SU-DHL-6 (cell line): ENCODE measurements around the gene ACAD11.

Experiments used
- EZH2phosphoT487 ChIP-seq: fragments of 200-600 bp; sonication (generic), shearing (Covaris generic); conservative IDR thresholded peaks from 2 replicates; pipeline ENCODE4 v1.6.1; 2018; ENCODE audit warnings: mild to moderate bottlenecking, antibody characterized with exemption, low read length, moderate library complexity, mixed read lengths
- TF ChIP-seq, protein P1 (sequence below): fragments of 200-600 bp; sonication (generic); IDR thresholded peaks from one replicate; pipeline ENCODE4 v1.5.1; 2017; ENCODE audit warnings: antibody characterized with exemption, mild to moderate bottlenecking, low read length, moderate library complexity; ENCODE audit not compliant: insufficient read depth, poor library complexity, severe bottlenecking

DNA sequence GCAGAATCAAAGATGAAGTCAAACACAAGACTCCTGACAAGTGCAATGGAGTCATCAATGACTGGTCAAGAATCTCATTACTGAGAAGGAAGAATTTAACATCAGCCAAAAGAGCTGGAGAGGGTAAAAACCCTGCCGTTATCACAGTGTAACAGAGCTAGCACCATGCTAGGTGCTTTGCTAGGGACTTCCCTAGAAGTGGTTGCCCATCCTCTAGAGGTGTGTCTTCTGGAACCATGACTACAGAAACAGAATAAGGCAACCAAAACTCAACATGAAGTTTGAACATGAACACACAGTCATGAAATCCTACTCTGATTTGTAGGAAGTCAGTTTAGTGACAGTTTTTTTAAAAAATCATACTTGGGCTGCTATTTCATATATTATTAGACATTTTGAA, 9.5 kb downstream of the ACAD11 start:
- TF ChIP-seq, protein P1, sequence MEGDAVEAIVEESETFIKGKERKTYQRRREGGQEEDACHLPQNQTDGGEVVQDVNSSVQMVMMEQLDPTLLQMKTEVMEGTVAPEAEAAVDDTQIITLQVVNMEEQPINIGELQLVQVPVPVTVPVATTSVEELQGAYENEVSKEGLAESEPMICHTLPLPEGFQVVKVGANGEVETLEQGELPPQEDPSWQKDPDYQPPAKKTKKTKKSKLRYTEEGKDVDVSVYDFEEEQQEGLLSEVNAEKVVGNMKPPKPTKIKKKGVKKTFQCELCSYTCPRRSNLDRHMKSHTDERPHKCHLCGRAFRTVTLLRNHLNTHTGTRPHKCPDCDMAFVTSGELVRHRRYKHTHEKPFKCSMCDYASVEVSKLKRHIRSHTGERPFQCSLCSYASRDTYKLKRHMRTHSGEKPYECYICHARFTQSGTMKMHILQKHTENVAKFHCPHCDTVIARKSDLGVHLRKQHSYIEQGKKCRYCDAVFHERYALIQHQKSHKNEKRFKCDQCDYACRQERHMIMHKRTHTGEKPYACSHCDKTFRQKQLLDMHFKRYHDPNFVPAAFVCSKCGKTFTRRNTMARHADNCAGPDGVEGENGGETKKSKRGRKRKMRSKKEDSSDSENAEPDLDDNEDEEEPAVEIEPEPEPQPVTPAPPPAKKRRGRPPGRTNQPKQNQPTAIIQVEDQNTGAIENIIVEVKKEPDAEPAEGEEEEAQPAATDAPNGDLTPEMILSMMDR: no peak
- no peak for TF ChIP-seq EZH2phosphoT487
